HUES48 (cell line): ENCODE measurements around the gene WDR70.

Experiments used
- H3K27ac ChIP-seq: one replicate; pipeline ENCODE4 v1.7.0; 2013; ENCODE audit warnings: low read depth, low read length, inconsistent platforms
- H3K27me3 ChIP-seq: 2 replicates; pipeline ENCODE4 v1.6.1; 2013; ENCODE audit warnings: mild to moderate bottlenecking, low read length; ENCODE audit not compliant: control insufficient read depth, insufficient read depth
- H3K36me3 ChIP-seq: 2 replicates; pipeline ENCODE4 v1.6.1; 2013; ENCODE audit warnings: low read length; ENCODE audit not compliant: control insufficient read depth, insufficient read depth
- H3K4me1 ChIP-seq: 2 replicates; pipeline ENCODE4 v1.6.1; 2013; ENCODE audit warnings: mild to moderate bottlenecking, low read length; ENCODE audit not compliant: control insufficient read depth, insufficient read depth
- H3K4me3 ChIP-seq: 2 replicates; pipeline ENCODE4 v1.5.1; 2013; ENCODE audit warnings: mild to moderate bottlenecking, low read depth, low read length
- H3K9ac ChIP-seq: 2 replicates; pipeline ENCODE4 v1.6.1; 2013; ENCODE audit warnings: mild to moderate bottlenecking, low read depth, low read length, moderate library complexity
- H3K9me3 ChIP-seq: 2 replicates; pipeline ENCODE4 v1.6.1; 2013; ENCODE audit warnings: low read length; ENCODE audit not compliant: control insufficient read depth, insufficient read depth

Gene WDR70

GRCh38 chr5:37737326-37738056, 358.4 kb downstream of the WDR70 start:
- no peaks in the 10 kb centered on the region for H3K36me3 ChIP-seq
- H3K9me3 ChIP-seq, result peaks cover 2% of the 10 kb centered on the region; the same call in 1 of the 2 replicates
- H3K4me3 ChIP-seq, result no peak overlapping the region
- no peak overlapping the region for H3K27ac ChIP-seq
- no peaks in the 10 kb centered on the region for H3K4me1 ChIP-seq
- no peak overlapping the region for H3K9ac ChIP-seq
- no peaks in the 10 kb centered on the region for H3K27me3 ChIP-seq

- Histone ChIP-seq H3K4me1 (no peaks in the 10 kb centered on the region), H3K9me3 (peaks cover 2% of the 10 kb centered on the region; the same call in 1 of the 2 replicates), H3K4me3 (no peak overlapping the region), H3K27me3 (no peaks in the 10 kb centered on the region), H3K36me3 (no peaks in the 10 kb centered on the region), H3K9ac (no peak overlapping the region), H3K27ac (no peak overlapping the region)
These were observed 359.1 kb downstream of the WDR70 start for GRCh38 chr5:37738057-37738691.

- no peaks in the 10 kb centered on the region for H3K36me3 ChIP-seq
- H3K4me1 ChIP-seq, result no peaks in the 10 kb centered on the region
- H3K9me3 ChIP-seq, result peaks cover 2% of the 10 kb centered on the region; the same call in 1 of the 2 replicates
- no peak overlapping the region for H3K4me3 ChIP-seq
- no peak overlapping the region for H3K27ac ChIP-seq
- no peaks in the 10 kb centered on the region for H3K27me3 ChIP-seq
- H3K9ac ChIP-seq, result no peak overlapping the region
These were observed 359.9 kb downstream of the WDR70 start for GRCh38 chr5:37738865-37739488.

GRCh38 chr5:37739817-37740261, 360.7 kb downstream of the WDR70 start:
- Histone ChIP-seq H3K27me3 (no peaks in the 10 kb centered on the region), H3K27ac (no peak overlapping the region), H3K9me3 (peaks cover 2% of the 10 kb centered on the region; the same call in 1 of the 2 replicates), H3K9ac (no peak overlapping the region), H3K4me1 (no peaks in the 10 kb centered on the region), H3K4me3 (no peak overlapping the region), H3K36me3 (no peaks in the 10 kb centered on the region)

DNA sequence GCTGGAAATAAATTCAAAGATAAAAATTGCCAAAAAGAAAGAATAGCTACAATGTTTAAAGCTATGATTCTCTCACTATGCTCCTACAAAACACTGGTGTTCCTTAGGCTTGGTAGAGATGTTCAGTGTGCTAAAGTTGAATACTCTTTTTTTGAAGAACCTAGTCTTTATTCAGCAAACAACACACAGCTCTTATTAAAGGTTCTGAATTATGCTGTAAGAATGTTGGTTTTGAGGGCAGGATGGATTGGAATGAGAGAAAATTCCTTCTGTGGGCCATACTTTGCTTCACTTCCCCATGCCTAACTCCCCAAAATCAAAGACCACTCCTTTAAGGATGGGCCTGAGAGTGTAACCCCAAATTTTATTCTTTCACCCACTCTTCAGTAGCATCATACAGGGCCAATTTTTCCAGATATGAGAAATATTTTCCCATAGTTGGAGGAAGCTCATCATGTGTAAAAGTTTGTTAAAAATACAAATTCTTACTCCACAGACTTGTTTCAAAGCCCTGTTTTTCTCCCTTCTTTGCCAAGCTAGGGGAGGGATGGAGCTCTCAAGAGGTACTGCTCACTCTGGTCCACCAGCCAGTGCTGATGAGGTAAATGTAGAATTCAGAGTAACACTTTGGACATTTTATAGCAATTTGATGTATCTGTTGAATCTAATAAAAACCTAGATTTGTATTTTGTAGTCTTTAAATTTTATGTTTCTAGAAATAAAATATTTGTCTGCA, 361.4 kb downstream of the WDR70 start:
- Histone ChIP-seq H3K27ac (no peak overlapping the region), H3K9me3 (peaks cover 2% of the 10 kb centered on the region; the same call in 1 of the 2 replicates), H3K9ac (no peak overlapping the region), H3K4me3 (no peak overlapping the region), H3K27me3 (no peaks in the 10 kb centered on the region), H3K4me1 (no peaks in the 10 kb centered on the region), H3K36me3 (no peaks in the 10 kb centered on the region)

DNA sequence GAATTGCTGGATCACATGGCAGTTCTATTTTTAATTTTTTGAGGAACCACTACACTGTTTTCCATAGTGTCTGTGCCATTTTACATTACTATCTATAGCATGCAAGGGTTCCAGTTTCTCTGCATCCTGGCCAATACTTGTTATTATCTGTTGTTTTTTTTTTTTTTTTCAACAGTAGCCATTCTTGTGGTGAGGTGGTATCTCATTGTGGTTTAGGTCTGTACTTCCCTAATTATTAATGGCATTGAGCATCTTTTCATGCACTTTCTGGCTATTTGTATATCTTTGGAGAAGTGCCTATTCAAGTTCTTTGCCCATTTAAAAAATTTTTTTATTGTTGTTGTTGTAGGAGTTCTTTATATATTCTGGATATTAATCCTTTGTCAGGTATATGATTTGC, 363.0 kb downstream of the WDR70 start:
- no peak overlapping the region for H3K9ac ChIP-seq
- H3K27ac ChIP-seq, result no peak overlapping the region
- no peaks in the 10 kb centered on the region for H3K36me3 ChIP-seq
- no peaks in the 10 kb centered on the region for H3K4me1 ChIP-seq
- no peak overlapping the region for H3K4me3 ChIP-seq
- no peaks in the 10 kb centered on the region for H3K27me3 ChIP-seq
- H3K9me3 ChIP-seq, result peaks cover 2% of the 10 kb centered on the region; the same call in 1 of the 2 replicates

GRCh38 chr5:37751227-37751626, 372.1 kb downstream of the WDR70 start:
- Histone ChIP-seq H3K27ac (no peak overlapping the region), H3K36me3 (no peaks in the 10 kb centered on the region), H3K4me1 (no peaks in the 10 kb centered on the region), H3K9me3 (no peaks in the 10 kb centered on the region), H3K9ac (no peak overlapping the region), H3K4me3 (no peak overlapping the region), H3K27me3 (no peaks in the 10 kb centered on the region)

DNA sequence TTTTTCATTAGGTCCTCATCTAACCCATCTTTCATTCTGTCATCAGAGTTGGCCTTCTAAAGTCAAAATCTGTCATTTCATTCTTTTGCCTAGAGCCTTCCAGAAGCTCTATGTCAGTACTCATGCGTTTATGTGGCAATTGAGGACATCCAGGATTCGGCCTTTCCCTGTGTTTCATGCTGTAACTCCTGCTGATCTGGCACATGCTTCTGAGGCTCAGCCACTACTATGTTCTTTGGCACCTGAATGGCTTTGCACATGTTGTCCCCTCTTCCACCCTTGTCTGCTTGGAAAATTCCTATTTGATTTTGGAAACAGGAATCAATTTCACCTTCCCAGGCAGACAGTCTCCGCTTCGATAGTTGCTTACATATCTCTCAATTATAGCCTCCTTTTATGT, 375.9 kb downstream of the WDR70 start:
- H3K9me3 ChIP-seq, result no peaks in the 10 kb centered on the region
- no peak overlapping the region for H3K9ac ChIP-seq
- H3K27ac ChIP-seq, result no peak overlapping the region
- H3K4me1 ChIP-seq, result no peaks in the 10 kb centered on the region
- no peaks in the 10 kb centered on the region for H3K36me3 ChIP-seq
- H3K4me3 ChIP-seq, result no peak overlapping the region
- no peaks in the 10 kb centered on the region for H3K27me3 ChIP-seq

DNA sequence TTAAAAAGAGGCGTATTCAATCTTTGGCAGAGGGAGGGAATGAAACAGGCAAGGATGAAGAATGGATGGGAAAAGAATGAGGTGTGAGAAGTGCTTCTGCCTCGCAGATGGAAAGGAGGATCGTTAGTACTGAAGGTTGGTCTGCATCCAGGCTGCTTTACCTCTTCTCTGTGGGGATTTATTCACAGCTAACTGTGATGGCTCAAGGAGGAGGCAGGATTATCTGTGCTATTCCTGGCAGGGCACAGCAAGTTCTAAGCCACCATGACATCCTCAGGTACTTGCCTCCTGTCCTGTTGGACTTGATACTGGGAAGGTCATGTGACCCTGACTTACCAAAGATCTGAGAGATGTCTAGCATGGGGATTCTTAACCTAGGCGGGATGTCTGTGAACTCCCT, 376.5 kb downstream of the WDR70 start:
- Histone ChIP-seq H3K9ac (no peak overlapping the region), H3K36me3 (no peaks in the 10 kb centered on the region), H3K27me3 (no peaks in the 10 kb centered on the region), H3K4me1 (no peaks in the 10 kb centered on the region), H3K9me3 (no peaks in the 10 kb centered on the region), H3K4me3 (no peak overlapping the region), H3K27ac (no peak overlapping the region)

DNA sequence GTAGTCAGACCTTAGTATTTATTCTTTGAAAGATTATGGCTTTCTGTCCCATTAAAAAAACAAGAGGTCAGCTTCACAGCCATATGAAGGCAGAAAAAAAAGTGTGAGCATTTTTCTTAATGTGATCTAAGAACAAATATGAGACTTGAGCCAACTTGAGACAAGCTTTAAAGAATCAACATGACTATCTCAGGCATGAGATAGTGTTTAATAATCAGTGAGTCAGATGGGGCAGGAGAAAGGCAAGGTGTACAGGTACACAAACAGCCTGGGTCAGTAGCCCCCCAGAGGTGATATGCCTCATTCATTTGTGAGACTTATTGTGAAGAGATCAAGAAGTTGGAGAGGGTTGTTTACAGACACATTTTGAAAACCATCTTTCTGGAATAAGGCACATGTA, 377.1 kb downstream of the WDR70 start:
- no peak overlapping the region for H3K9ac ChIP-seq
- H3K27me3 ChIP-seq, result no peaks in the 10 kb centered on the region
- H3K36me3 ChIP-seq, result no peaks in the 10 kb centered on the region
- no peak overlapping the region for H3K4me3 ChIP-seq
- no peaks in the 10 kb centered on the region for H3K9me3 ChIP-seq
- no peak overlapping the region for H3K27ac ChIP-seq
- no peaks in the 10 kb centered on the region for H3K4me1 ChIP-seq
